Upper lobe of right lung (tissue), 1 donor: ENCODE measurements around the gene CCDC87. TPM values are rescaled to one million over a fixed set of nuclear protein-coding genes. Genes with fewer than 3 reads are reported as not detected.
"Not testable (repeated sequence)": the region's sequence is repeated elsewhere in the genome, so short reads cannot be mapped to it uniquely, and the experiment has no call there.

ENCODE experiments used
- ATAC-seq: fragments of 200-7000 bp; cut with Tn5 transposase; one replicate; pipeline ENCODE4 v1.9.1; 2020; ENCODE audit warnings: mild to moderate bottlenecking, moderate library complexity
- DNase-seq: peaks from one replicate; pipeline ENCODE4 v3.0.0-alpha.2; 2020
- H3K27ac ChIP-seq: fragments of 200-600 bp; one replicate; pipeline ENCODE4 v1.8.0; 2022
- H3K27me3 ChIP-seq: fragments of 200-600 bp; one replicate; pipeline ENCODE4 v1.8.0; 2022; ENCODE audit warnings: mild to moderate bottlenecking
- H3K36me3 ChIP-seq: fragments of 200-600 bp; one replicate; pipeline ENCODE4 v1.8.0; 2022
- H3K4me1 ChIP-seq: fragments of 200-600 bp; one replicate; pipeline ENCODE4 v1.8.0; 2022
- H3K4me3 ChIP-seq: fragments of 200-600 bp; one replicate; pipeline ENCODE4 v1.8.0; 2022; ENCODE audit warnings: mild to moderate bottlenecking
- H3K9me3 ChIP-seq: fragments of 200-600 bp; one replicate; pipeline ENCODE4 v1.8.0; 2022
- intact Hi-C: fragments of 100-400 bp; cut with DNase I; formaldehyde crosslinking; loops from one replicate; pipeline ENCODE4 v1.11.0; 2022
- total RNA-seq: library from RNA; stranded (reverse); fragmentation: NEBNext Ultra II Directional; extraction: Animal tissue kit (Norgen Biotek cat#: 25700); gene quantifications from one replicate; pipeline ENCODE4 v1.2.1, GENCODE V29; 2021
- TF ChIP-seq, protein P1 (sequence below): fragments of 200-600 bp; IDR thresholded peaks from one replicate; pipeline ENCODE4 v1.8.0; 2022; ENCODE audit warnings: antibody characterized with exemption
- donor health status: DM: no; HTN: yes; CAD: no; lungs with severe emphysema.

CCDC87 gene
- total RNA-seq, 1 donor from 2014 or later: 0.26 TPM

DNA sequence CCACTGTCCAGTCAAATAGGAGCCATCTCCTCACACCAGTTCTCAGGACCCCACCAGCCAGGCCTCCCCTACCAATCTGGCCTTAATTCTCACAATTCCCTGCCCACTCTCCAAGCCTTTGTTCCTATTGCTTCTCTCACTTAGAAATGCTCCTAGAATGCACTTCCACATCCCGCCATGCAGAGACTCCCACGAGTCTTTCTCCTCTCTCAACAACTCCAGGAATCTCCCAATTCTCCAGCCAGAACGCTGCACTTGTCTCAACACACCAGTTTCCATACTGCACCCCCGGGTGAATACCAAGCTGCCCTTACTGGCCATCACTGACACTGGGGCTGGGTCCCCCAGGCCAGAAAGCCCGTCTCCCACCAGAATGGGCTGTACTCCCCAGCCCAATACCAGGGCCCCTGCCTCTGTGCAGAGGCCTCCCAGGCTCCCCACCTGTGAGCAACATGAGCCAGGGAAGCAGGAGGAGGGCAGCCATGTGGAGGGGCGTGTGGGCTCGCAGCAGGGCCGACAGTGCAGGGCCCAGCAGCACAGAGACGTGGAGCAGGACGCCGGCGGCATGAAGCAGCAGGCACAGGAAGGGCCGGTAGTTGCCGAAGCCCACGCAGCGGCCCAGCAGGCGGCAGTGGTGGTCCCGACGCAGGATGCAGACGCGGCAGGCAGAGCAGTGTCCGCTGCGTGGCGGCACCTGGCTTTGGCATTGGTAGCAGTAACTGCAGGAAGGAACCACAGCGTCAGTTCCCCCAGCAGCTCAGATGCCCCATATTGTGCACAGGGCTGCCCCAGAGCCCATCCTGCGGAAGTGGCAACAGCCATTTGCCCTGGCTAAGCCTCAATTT lies 49.4 kb downstream of the CCDC87 start:
- Histone ChIP-seq H3K4me1 (peaks cover 28% of the 10 kb centered on the region), H3K27ac (peak overlapping the region; percentile 58)

DNA sequence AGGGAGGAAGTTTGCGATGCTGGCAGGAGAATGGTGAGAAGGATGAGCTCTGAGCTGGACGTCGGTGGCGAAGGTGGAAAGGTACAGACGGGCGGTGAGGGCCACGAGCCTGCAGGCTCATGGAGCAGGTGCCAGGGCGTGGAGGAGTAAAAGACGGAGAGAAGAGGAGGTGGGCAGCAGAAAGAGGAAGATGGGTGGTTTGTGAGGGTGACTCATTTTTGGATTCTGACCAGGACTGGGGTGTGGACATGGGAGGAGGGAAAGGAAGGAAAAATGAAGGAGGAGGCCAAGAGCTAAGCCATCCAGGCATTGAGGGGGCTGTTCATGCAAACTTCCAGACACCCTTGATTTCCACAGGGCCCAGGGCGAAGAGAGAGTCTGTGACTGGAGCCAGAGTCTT lies 50.5 kb downstream of the CCDC87 start:
- Histone ChIP-seq H3K27me3 (no peaks in the 10 kb centered on the region), H3K27ac (no peak overlapping the region), H3K4me3 (no peak overlapping the region), H3K36me3 (peaks cover 27% of the 10 kb centered on the region), H3K4me1 (peaks cover 28% of the 10 kb centered on the region), H3K9me3 (no peaks in the 10 kb centered on the region)
- intact Hi-C loops: no loop called here
- TF ChIP-seq, protein P1, sequence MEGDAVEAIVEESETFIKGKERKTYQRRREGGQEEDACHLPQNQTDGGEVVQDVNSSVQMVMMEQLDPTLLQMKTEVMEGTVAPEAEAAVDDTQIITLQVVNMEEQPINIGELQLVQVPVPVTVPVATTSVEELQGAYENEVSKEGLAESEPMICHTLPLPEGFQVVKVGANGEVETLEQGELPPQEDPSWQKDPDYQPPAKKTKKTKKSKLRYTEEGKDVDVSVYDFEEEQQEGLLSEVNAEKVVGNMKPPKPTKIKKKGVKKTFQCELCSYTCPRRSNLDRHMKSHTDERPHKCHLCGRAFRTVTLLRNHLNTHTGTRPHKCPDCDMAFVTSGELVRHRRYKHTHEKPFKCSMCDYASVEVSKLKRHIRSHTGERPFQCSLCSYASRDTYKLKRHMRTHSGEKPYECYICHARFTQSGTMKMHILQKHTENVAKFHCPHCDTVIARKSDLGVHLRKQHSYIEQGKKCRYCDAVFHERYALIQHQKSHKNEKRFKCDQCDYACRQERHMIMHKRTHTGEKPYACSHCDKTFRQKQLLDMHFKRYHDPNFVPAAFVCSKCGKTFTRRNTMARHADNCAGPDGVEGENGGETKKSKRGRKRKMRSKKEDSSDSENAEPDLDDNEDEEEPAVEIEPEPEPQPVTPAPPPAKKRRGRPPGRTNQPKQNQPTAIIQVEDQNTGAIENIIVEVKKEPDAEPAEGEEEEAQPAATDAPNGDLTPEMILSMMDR: no peak
- DNase-seq (no peak), ATAC-seq (no peak)

More for the DNA sequence above, 49.4 kb downstream of the CCDC87 start:
- ATAC-seq (peak; percentile 7), DNase-seq (no peak)
- Histone ChIP-seq H3K4me3 (peak overlapping the region; percentile 8), H3K36me3 (peaks cover 27% of the 10 kb centered on the region), H3K27me3 (no peaks in the 10 kb centered on the region), H3K9me3 (no peaks in the 10 kb centered on the region)
- TF ChIP-seq, protein P1: peak; percentile 49
- intact Hi-C loops: no loop called here

DNA sequence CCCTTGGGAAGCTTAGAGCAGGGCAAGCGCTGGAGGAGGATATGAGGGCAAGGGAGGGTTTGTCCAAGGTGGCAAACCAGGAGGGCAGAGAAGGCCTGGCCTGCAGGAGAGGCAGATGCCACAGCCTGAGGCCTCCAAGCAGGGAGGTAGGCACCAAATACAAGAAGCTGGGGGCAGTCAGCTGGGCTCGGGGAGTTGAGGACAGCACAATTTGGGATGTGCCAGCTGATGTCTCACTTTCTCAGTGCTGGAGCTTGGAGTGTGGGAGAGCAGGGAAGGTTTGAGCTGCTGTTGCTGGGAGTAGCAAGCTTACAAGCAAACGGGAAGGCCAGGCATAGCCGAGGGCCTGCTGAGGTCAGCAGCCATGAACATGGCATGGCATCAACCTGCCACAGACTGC lies 51.0 kb downstream of the CCDC87 start:
- no peak for ATAC-seq
- intact Hi-C loops: no loop called here
- no peak overlapping the region for H3K4me3 ChIP-seq
- H3K27ac ChIP-seq: no peak overlapping the region
- H3K36me3 ChIP-seq: peaks cover 27% of the 10 kb centered on the region
- no peaks in the 10 kb centered on the region for H3K9me3 ChIP-seq
- TF ChIP-seq, protein P1: no peak
- peaks cover 27% of the 10 kb centered on the region for H3K4me1 ChIP-seq
- DNase-seq: no peak
- no peaks in the 10 kb centered on the region for H3K27me3 ChIP-seq

- H3K27ac ChIP-seq, H3K4me3 ChIP-seq, H3K27me3 ChIP-seq, DNase-seq, H3K9me3 ChIP-seq, intact Hi-C loops, ATAC-seq: not testable (repeated sequence)
- Histone ChIP-seq H3K36me3 (peaks cover 27% of the 10 kb centered on the region), H3K4me1 (peaks cover 22% of the 10 kb centered on the region)
These were observed 52.3 kb downstream of the CCDC87 start for GRCh38 chr11:66540598-66540997.

Other genes starting within 250 kb of the CCDC87 start
- gene BRMS1, start 248.0 kb downstream of the CCDC87 start, total RNA-seq: 32.1 TPM
- 27.4 TPM for gene B4GAT1, start 245.4 kb downstream of the CCDC87 start, total RNA-seq
- gene SLC29A2, start 221.3 kb downstream of the CCDC87 start, total RNA-seq: 14.2 TPM
- not detected for gene NPAS4, start 172.0 kb downstream of the CCDC87 start, total RNA-seq
- gene MRPL11, start 154.2 kb downstream of the CCDC87 start, total RNA-seq: 31.3 TPM
- gene PELI3, start 126.2 kb downstream of the CCDC87 start, total RNA-seq: 15.5 TPM
- 31.9 TPM for gene DPP3, start 112.6 kb downstream of the CCDC87 start, total RNA-seq
- 33.5 TPM for gene BBS1, start 82.4 kb downstream of the CCDC87 start, total RNA-seq
- 14.5 TPM for gene ZDHHC24, start 47.0 kb downstream of the CCDC87 start, total RNA-seq
- not detected for gene ACTN3, start 46.2 kb downstream of the CCDC87 start, total RNA-seq
- gene CTSF, start 24.5 kb downstream of the CCDC87 start, total RNA-seq: 37.0 TPM
- gene CCS, start 122 bp upstream of the CCDC87 start, total RNA-seq: 31.9 TPM
- 63.3 TPM for gene RBM14, start 23.6 kb upstream of the CCDC87 start, total RNA-seq
- gene RBM4, start 45.6 kb upstream of the CCDC87 start, total RNA-seq: 98.9 TPM
- 9.5 TPM for gene RBM4B, start 84.8 kb upstream of the CCDC87 start, total RNA-seq
- 8.1 TPM for gene SPTBN2, start 136.2 kb upstream of the CCDC87 start, total RNA-seq